H1 (cell line): ENCODE results near the gene ADRA2B. TPM values are rescaled to one million over a fixed set of nuclear protein-coding genes. Genes with fewer than 3 reads are reported as not detected.

ENCODE experiments used
- ATF2 ChIP-seq: IDR thresholded peaks from 2 replicates; pipeline ENCODE4 v1.6.1; 2012; ENCODE audit warnings: low read length, inconsistent platforms
- BACH1 ChIP-seq: IDR thresholded peaks from 2 replicates; pipeline ENCODE4 v1.6.1; 2012; ENCODE audit warnings: low read length, improper control_type of control experiment
- BCL11A ChIP-seq, 2 experiments: IDR thresholded peaks; one replicate each; pipeline ENCODE4 v1.6.1; 2011; ENCODE audit warnings: low read depth in 2 of 2, low read length in 2 of 2, mild to moderate bottlenecking in 2 of 2
- CHD2 ChIP-seq: IDR thresholded peaks from 2 replicates; pipeline ENCODE4 v1.6.1; 2012; ENCODE audit warnings: low read length, improper control_type of control experiment
- HDAC6 ChIP-seq: IDR thresholded peaks from one replicate; pipeline ENCODE4 v1.7.1; 2012; ENCODE audit warnings: low read depth, mild to moderate bottlenecking, inconsistent platforms, low read length, moderate library complexity
- JUND ChIP-seq: IDR thresholded peaks from 2 replicates; pipeline ENCODE4 v1.6.1; 2011; ENCODE audit warnings: mild to moderate bottlenecking, improper control_type of control experiment, low read length
- KDM4A ChIP-seq: IDR thresholded peaks from one replicate; pipeline ENCODE4 v1.7.1; 2012; ENCODE audit warnings: low read depth, mild to moderate bottlenecking, moderate library complexity, low read length, inconsistent platforms; ENCODE audit not compliant: severe bottlenecking
- MAX ChIP-seq: IDR thresholded peaks from 2 replicates; pipeline ENCODE4 v1.6.1; 2012; ENCODE audit warnings: inconsistent platforms
- NANOG ChIP-seq: IDR thresholded peaks from 2 replicates; pipeline ENCODE4 v1.6.1; 2011; ENCODE audit warnings: low read length, low read depth, mild to moderate bottlenecking, inconsistent platforms; ENCODE audit not compliant: insufficient read depth, poor library complexity, severe bottlenecking
- POU5F1 ChIP-seq: IDR thresholded peaks from 2 replicates; pipeline ENCODE4 v1.6.1; 2011; ENCODE audit warnings: low read depth, mild to moderate bottlenecking, low read length, moderate library complexity
- RAD21 ChIP-seq, 2 experiments: IDR thresholded peaks in 1 of 2; conservative IDR thresholded peaks in 1 of 2; 2 replicates each; pipeline ENCODE4 v1.6.1; 2011; ENCODE audit warnings: low read depth in 2 of 2, low read length in 2 of 2, improper control_type of control experiment in 1 of 2, inconsistent platforms in 1 of 2, mild to moderate bottlenecking in 1 of 2, moderate library complexity in 1 of 2
- SP4 ChIP-seq: IDR thresholded peaks from 2 replicates; pipeline ENCODE4 v1.6.1; 2012; ENCODE audit warnings: low read length, inconsistent platforms
- TAF1 ChIP-seq: IDR thresholded peaks from 2 replicates; pipeline ENCODE4 v1.6.1; 2011; ENCODE audit warnings: mild to moderate bottlenecking, low read depth, low read length
- TAF7 ChIP-seq: optimal IDR thresholded peaks from 2 replicates; pipeline ENCODE3; 2011; ENCODE audit warnings: low read depth, mild to moderate bottlenecking, inconsistent platforms, low read length, moderate library complexity, borderline replicate concordance
- TCF12 ChIP-seq: IDR thresholded peaks from 2 replicates; pipeline ENCODE4 v1.6.1; 2011; ENCODE audit warnings: low read depth, mild to moderate bottlenecking, low read length
- TEAD4 ChIP-seq: IDR thresholded peaks from 2 replicates; pipeline ENCODE4 v1.6.1; 2012; ENCODE audit warnings: low read depth, low read length, inconsistent platforms, mixed read lengths
- polyA plus RNA-seq, 7 experiments: library from polyadenylated mRNA; depleted of rRNA in 3 of 7; stranded (reverse) in 5 of 7; unstranded in 2 of 7; fragments of >200 nt in 5 of 7; fragments of 200-250 nt in 2 of 7; gene quantifications; 1 replicate in 5 of 7; 2 replicates in 1 of 7; 4 replicates in 1 of 7; pipeline versions ENCODE4 v1.2.1 to v1.2.3, GENCODE V29; 2011 to 2013; ENCODE audit warnings: missing spikeins in 2 of 7, mixed read lengths in 2 of 7
- total RNA-seq: library from RNA; stranded (reverse); fragmentation: NEBNext Ultra II Directional; extraction: Animal tissue kit (Norgen Biotek cat#: 25700); gene quantifications from 2 replicates; pipeline ENCODE4 v1.2.1, GENCODE V29; 2021

ADRA2B gene
- total and polyA plus RNA-seq, 2 of the 8 experiments (the other 6 are each of a cell fraction or from before 2014, with no cell fraction given): 5.8 to 6.5 TPM

- TF ChIP-seq BCL11A (IDR thresholded peaks at IDR 0.05; ENCODE audit: low read depth in 2 of 2, low read length in 2 of 2) (no peak), BACH1 (0 out of 2 replicates have a peak, but pooled peaks have one; percentile 13), POU5F1 (no peak), TCF12 (no peak), CHD2 (no peak), NANOG (no peak), TEAD4 (no peak; the same call in 1 of the 2 replicates), RAD21 (IDR thresholded peaks at IDR 0.05 in 1 of 2, conservative IDR thresholded peaks at IDR 0.05 in 1 of 2; ENCODE audit: low read depth in 2 of 2, low read length in 2 of 2) (no peak), HDAC6 (no peak), SP4 (no peak), JUND (no peak), MAX (peak; percentile 95), TAF7 (peak; percentile 53), KDM4A (peak; percentile 76), ATF2 (no peak), TAF1 (peak; percentile 48; the same call in 1 of the 2 replicates)
Observed at GRCh38 chr2:96145036-96145847, 28.9 kb upstream of the ADRA2B start, which contains the start of gene DUSP2 (continued).
